ENCODE measurements around the gene HOXD13.
A peak's percentile ranks its signal among the peaks of the same experiment; 100 is the strongest.

HOXD13 gene

GRCh38 chr2:176081376-176081836, 11.1 kb upstream of the HOXD13 start:
- no peak for DNase-seq (ENCODE audit: low spot score)

- DNase-seq (ENCODE audit: low spot score): no peak
Measured at GRCh38 chr2:176081837-176082524, 10.5 kb upstream of the HOXD13 start.

DNA sequence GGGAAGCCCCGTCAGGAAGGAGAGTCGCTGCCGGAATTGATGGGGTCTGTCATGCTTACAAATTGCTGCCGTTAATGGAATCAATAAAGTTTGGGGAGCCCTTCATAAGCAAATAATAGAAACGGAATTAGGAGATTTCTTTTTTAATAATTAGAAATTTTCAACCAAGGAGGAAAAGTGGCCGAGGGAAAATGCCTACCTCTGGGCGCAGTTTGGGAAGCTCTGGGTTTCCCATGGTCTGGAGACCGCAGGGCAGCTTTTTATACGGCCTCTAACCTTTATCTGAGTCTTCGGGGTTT, 10.0 kb upstream of the HOXD13 start:
- DNase-seq (ENCODE audit: low spot score): no peak

DNA sequence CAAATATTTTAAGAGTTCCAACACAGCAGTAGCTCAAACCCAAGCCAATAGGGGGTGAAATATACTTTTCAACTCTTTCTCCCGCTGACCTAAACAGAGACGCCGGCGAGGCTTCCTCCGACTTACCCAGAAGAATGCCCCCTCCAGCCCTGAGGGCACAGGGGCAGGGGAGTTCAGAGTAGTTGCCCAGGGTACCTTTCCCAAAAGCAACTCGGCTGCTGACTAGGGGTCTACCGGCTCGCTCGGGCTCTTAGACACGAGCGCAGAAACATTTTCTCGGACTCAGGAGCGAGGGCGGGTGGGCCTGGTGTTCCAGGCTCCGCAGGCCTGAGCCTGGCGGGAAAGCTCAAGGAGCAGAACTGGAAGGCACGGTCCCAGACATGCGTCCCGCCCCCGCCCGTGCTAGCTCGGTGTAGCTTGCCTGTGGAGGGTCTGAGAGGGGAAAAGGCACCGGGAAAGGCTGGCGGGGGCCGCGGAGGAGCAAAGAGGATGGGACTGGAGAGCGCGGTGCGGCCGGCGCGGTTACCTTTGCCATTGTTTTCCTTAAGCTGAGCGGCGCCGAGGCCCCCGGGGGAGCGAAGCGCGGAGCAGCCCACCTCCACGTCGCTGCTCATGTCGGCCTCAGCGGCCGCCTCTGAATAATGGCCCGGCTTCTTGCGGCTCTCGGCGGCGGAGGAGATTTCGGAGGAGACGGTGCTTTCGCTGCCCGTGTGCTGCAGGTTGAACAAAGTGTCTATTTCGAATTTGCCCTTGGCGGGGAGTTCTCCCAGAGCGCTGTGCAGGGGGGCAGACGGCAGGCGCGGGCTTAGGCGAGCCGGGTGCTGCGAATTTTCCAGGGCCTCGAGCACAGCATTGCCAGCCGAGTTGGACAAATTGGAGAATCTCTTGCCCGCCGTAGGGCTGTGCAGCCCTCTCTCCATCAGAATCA, 9.4 kb upstream of the HOXD13 start:
- DNase-seq (ENCODE audit: low spot score): no peak

DNA sequence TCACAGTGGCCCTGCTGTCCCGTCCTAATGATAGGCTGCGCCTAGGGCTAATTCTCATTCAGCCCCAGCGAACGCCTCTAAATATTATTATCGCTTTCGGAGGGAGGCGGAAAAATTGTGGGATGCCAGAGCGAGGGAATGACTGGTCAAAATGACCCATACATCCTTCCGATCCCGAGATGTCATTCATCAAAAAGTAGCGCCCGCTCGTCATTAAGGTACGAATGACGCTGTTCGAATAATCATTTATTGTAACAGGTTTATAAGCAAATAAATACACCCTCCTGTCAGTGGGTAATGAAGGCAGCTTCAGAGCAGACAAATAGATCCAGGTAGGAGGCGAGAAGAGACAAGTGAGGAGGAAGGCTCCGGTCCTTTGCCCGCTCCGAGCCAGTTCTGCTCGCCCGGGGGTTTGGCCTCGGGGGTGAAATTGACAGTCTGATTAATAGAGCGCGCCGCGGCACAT, 8.7 kb upstream of the HOXD13 start, which contains the start of gene EVX2:
Gene EVX2, minus strand, starts transcription at position 167 of the 466 bp plus-strand sequence. CDS start 186 bp downstream, outside the sequence.
- no peak for DNase-seq (ENCODE audit: low spot score)

GRCh38 chr2:176084611-176085119, 7.9 kb upstream of the HOXD13 start:
- no peak for DNase-seq (ENCODE audit: low spot score)

- no peak for DNase-seq (ENCODE audit: low spot score)
Measured at GRCh38 chr2:176085120-176085788, 7.3 kb upstream of the HOXD13 start.

GRCh38 chr2:176085861-176086771, 6.4 kb upstream of the HOXD13 start:
- no peak for DNase-seq (ENCODE audit: low spot score)

GRCh38 chr2:176087330-176088047, 5.0 kb upstream of the HOXD13 start:
- DNase-seq (ENCODE audit: low spot score): no peak

DNA sequence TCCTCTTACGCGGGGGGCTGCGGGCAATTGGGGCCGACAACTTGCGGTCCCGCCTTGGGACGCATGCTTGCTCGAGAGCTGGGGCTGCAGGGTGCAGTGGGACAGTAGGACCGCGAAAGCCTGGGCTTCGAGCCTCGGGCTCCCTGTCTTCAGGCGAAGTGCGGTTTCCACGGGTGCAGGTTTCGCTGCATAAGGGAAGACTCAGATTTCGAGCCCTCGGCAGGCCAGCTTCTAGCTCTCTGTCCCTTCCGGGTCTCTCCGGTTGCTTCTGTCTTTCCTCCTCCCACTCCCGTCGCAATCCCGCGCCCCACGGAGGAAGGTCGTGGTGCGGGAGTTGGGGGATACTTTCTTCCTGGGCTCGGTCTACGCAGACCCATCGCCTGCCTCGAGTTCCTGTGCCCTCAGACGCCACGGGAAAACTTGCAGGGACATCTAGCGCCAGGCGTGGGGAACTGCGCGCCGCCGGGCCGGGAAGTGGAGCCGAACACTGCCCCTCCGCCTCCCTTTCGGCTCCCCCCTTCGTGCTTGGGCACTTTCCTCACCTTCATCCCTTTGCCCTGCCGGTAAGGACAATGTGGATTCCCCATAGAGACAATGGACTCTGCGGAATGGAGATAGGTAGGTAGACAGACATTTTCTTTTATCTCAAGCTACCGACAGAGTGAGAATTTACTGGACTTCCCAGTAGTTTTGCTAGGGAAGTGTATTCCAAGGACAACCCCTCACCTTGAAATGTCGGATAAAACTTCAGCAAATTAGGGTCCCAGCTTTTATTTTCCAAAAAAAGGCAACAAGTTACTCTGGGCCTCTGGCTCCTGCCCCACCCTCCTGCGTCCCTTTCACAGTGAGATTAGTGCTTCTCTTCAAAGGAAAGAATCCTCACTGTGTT, 4.2 kb upstream of the HOXD13 start:
- DNase-seq (ENCODE audit: low spot score): peak; percentile 14

GRCh38 chr2:176088937-176089842, 3.3 kb upstream of the HOXD13 start:
- DNase-seq (ENCODE audit: low spot score): no peak

- DNase-seq (ENCODE audit: low spot score): no peak
Measured at GRCh38 chr2:176089843-176090395, 2.6 kb upstream of the HOXD13 start.

- DNase-seq (ENCODE audit: low spot score): no peak
Measured at GRCh38 chr2:176090862-176091261, 1.7 kb upstream of the HOXD13 start.

GRCh38 chr2:176091329-176092258, 927 bp upstream of the HOXD13 start:
- no peak for DNase-seq (ENCODE audit: low spot score)

DNA sequence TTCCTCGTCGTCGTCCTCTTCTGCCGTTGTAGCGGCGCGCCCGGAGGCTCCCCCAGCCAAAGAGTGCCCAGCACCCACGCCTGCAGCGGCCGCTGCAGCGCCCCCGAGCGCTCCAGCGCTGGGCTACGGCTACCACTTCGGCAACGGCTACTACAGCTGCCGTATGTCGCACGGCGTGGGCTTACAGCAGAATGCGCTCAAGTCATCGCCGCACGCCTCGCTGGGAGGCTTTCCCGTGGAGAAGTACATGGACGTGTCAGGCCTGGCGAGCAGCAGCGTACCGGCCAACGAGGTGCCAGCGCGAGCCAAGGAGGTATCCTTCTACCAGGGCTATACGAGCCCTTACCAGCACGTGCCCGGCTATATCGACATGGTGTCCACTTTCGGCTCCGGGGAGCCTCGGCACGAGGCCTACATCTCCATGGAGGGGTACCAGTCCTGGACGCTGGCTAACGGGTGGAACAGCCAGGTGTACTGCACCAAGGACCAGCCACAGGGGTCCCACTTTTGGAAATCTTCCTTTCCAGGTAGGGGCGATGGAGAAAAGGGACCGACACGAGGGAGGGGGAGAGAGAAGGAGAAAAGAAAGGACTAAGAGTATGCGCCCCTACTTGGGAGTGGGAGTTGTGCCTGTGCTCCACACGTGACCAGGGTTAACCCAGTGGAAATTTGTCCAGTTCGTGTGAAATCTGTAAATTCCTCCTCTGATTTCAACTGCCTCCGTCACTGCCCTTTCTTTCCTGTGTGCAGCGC, 800 bp downstream of the HOXD13 start:
- DNase-seq (ENCODE audit: low spot score): no peak

GRCh38 chr2:176093898-176094249, 1.4 kb downstream of the HOXD13 start:
- no peak for DNase-seq (ENCODE audit: low spot score)

All from CD4-positive, alpha-beta T cell treated with Interleukin-15 for 4 hours (primary cell).